Prostate gland (tissue), 2 donors: ENCODE measurements around the gene SYNPO.
A peak's percentile ranks its signal among the peaks of the same experiment; 100 is the strongest.

Experiments used
- CTCF ChIP-seq, 4 experiments: fragments of 200-600 bp in 2 of 4; fragments of 450-650 bp in 2 of 4; sonication (generic) in 2 of 4; IDR thresholded peaks; 1 replicate in 3 of 4; 2 replicates in 1 of 4; pipeline ENCODE4 v1.5.1; 2016 to 2019; ENCODE audit warnings: antibody characterized with exemption in 4 of 4, mild to moderate bottlenecking in 2 of 4, moderate library complexity in 2 of 4
- POLR2A ChIP-seq: fragments of 450-650 bp; IDR thresholded peaks from one replicate; pipeline ENCODE4 v1.6.1; 2016; ENCODE audit warnings: antibody characterized with exemption, mild to moderate bottlenecking
- POLR2AphosphoS5 ChIP-seq: sonication (generic); formaldehyde crosslinking; IDR thresholded peaks from one replicate; pipeline ENCODE4 v1.6.1; 2017; ENCODE audit warnings: antibody characterized with exemption

DNA sequence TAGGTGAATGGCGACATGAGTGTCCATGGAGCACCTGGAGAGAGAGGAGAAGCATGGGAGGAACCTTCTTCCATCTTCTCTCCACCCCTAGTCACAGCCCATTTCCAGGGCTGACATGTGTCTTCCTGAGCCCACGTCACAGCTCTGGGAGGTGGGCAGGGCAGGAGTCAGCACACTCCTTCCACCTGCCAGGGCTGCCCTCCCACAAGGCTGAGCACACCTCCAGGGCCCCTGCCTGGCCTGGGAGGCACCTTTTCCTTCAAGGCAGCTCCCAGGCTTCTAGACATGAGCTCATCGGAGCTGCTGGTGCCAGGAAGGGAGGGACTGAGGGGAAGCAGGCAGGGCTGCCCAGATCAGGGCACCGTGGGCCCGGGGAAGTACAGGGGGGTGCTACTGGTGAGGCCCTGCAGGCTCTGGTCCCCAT is 13.6 kb upstream of the SYNPO start:
- TF ChIP-seq CTCF (IDR thresholded peaks at IDR 0.05) (no peak), POLR2A (peak; percentile 43), POLR2AphosphoS5 (no peak)
